Measurements from ENCODE around the gene PTRHD1. TPM values are rescaled to one million over a fixed set of nuclear protein-coding genes. Genes with fewer than 3 reads are reported as not detected.

Gene PTRHD1
- total and polyA plus RNA-seq, 2 of the 8 experiments (the other 6 are each of a cell fraction or from before 2014, with no cell fraction given), result 46.2 to 91.9 TPM

GRCh38 chr2:24747299-24747698 is 45.9 kb downstream of the PTRHD1 start:
- Histone ChIP-seq H4K5ac (ENCODE audit: insufficient read length, low read depth, low read length) (no peak overlapping the region), H4K8ac (ENCODE audit: extremely low read depth, insufficient read depth, low read length) (no peak overlapping the region), H3K4me1 (replicated peaks in 1 of 4; ENCODE audit: control insufficient read depth in 3 of 4, insufficient read depth in 4 of 4, low read length in 3 of 4) (no peaks in the 10 kb centered on the region), H3K9me3 (ENCODE audit: insufficient read depth in 2 of 2, low read depth in 1 of 2, low read length in 1 of 2) (no peaks in the 10 kb centered on the region), H2BK15ac (ENCODE audit: low read length) (no peak overlapping the region), H4K91ac (replicated peaks; ENCODE audit: insufficient read length, low read length) (no peak overlapping the region), H3K4ac (replicated peaks; ENCODE audit: insufficient read length, low read depth, low read length) (no peak overlapping the region), H3K36me3 (ENCODE audit: control insufficient read depth in 2 of 4, insufficient read depth in 4 of 4, low read length in 3 of 4) (no peaks in the 10 kb centered on the region), H2AFZ (ENCODE audit: low read length) (no peak overlapping the region), H2BK120ac (replicated peaks; ENCODE audit: low read depth, low read length) (no peak overlapping the region), H2AK5ac (ENCODE audit: low read depth, low read length) (no peak overlapping the region), H3K4me2 (ENCODE audit: insufficient read depth in 1 of 2, low read depth in 2 of 2, low read length in 2 of 2) (no peak overlapping the region), H3K4me3 (ENCODE audit: extremely low read depth in 1 of 4, insufficient read depth in 2 of 4, low read depth in 3 of 4, low read length in 4 of 4) (no peak overlapping the region), H2BK20ac (ENCODE audit: low read length) (no peak overlapping the region), H2BK5ac (ENCODE audit: low read depth, low read length) (no peak overlapping the region), H3K27me3 (replicated peaks in 1 of 4; ENCODE audit: control insufficient read depth in 3 of 4, extremely low read depth in 1 of 4, insufficient read depth in 3 of 4, low read length in 3 of 4) (no peaks in the 10 kb centered on the region), H3K27ac (ENCODE audit: low read depth, low read length) (no peak overlapping the region), H3K9ac (replicated peaks in 1 of 4; ENCODE audit: extremely low read depth in 1 of 4, low read depth in 3 of 4, low read length in 3 of 4) (no peak overlapping the region), H3K56ac (replicated peaks; ENCODE audit: insufficient read length, low read depth, low read length) (no peak overlapping the region), H4K20me1 (replicated peaks in 1 of 2; ENCODE audit: control insufficient read depth in 1 of 2, insufficient read depth in 2 of 2, low read length in 2 of 2) (no peaks in the 10 kb centered on the region), H3K79me2 (ENCODE audit: control insufficient read depth in 1 of 2, insufficient read depth in 2 of 2, low read length in 2 of 2) (no peaks in the 10 kb centered on the region), H2BK12ac (ENCODE audit: low read depth, low read length) (no peak overlapping the region), H3K14ac (ENCODE audit: insufficient read length) (no peak overlapping the region), H3K23ac (ENCODE audit: insufficient read length) (no peak overlapping the region), H3K79me1 (ENCODE audit: low read depth, low read length) (no peaks in the 10 kb centered on the region), H3K18ac (ENCODE audit: extremely low read depth, low read length) (no peak overlapping the region), H3K23me2 (ENCODE audit: low read depth, low read length) (peaks cover 2% of the 10 kb centered on the region; the same call in 1 of the 2 replicates)
- ChIA-PET POLR2A (ENCODE audit: partially characterized antibody) (no interaction called here), CTCF (ENCODE audit: partially characterized antibody) (interaction anchor here (0.7 to 0.9 kb wide), 2 partner anchors 15 to 27 kb away, joined by 3 read pairs; no protein-coding TSS in a partner anchor)
- WGBS, 2 experiments (ENCODE audit: extremely low coverage in 1 of 2, insufficient coverage in 1 of 2, insufficient read length in 1 of 2, insufficient replicate concordance in 2 of 2, low coverage in 1 of 2, low lambda C conversion rate in 2 of 2, missing lambda C conversion rate in 1 of 2), result 90% methylated on average over 3 of the region's 3 CpGs; no CpG with 5 or more reads in 1 of the 2 experiments
- FAIRE-seq, result no peak
- DNase-seq (ENCODE audit: low read depth in 1 of 2, low spot score in 2 of 2), result no peak
- TF ChIP-seq CHD1 (IDR thresholded peaks at IDR 0.05; ENCODE audit: low read depth, low read length) (no peak), RXRA (IDR thresholded peaks at IDR 0.05; ENCODE audit: insufficient read depth, low read depth, low read length) (no peak), TBP (IDR thresholded peaks at IDR 0.05; ENCODE audit: low read depth, low read length) (no peak), CTBP2 (IDR thresholded peaks at IDR 0.05; ENCODE audit: borderline replicate concordance, insufficient read depth, insufficient read length, low read length) (no peak), POLR2A (IDR thresholded peaks at IDR 0.05; ENCODE audit: control extremely low read depth in 1 of 2, low read depth in 2 of 2, low read length in 2 of 2) (no peak), RAD21 (IDR thresholded peaks at IDR 0.05 in 1 of 2, conservative IDR thresholded peaks at IDR 0.05 in 1 of 2; ENCODE audit: low read depth in 2 of 2, low read length in 2 of 2) (no peak), RFX5 (IDR thresholded peaks at IDR 0.05; ENCODE audit: borderline replicate concordance, low read depth, low read length) (no peak), TAF7 (optimal IDR thresholded peaks at IDR 0.05; ENCODE audit: borderline replicate concordance, low read depth, low read length) (no peak), ASH2L (IDR thresholded peaks at IDR 0.05; ENCODE audit: low read length) (no peak), HDAC6 (IDR thresholded peaks at IDR 0.05; ENCODE audit: low read depth, low read length) (no peak), CEBPB (IDR thresholded peaks at IDR 0.05; ENCODE audit: low read depth, low read length) (no peak), SIX5 (IDR thresholded peaks at IDR 0.05; ENCODE audit: low read depth, low read length) (no peak), CBX8 (IDR thresholded peaks at IDR 0.05; ENCODE audit: borderline replicate concordance, low read depth, low read length) (no peak), TEAD4 (IDR thresholded peaks at IDR 0.05; ENCODE audit: low read depth, low read length) (no peak), RNF2 (IDR thresholded peaks at IDR 0.05; ENCODE audit: borderline replicate concordance, low read depth, low read length, missing control alignments, poor library complexity, severe bottlenecking) (no peak)
